HG02759 (cell line): Measurements from ENCODE around the gene RIPK3.
"Not testable (repeated sequence)": the region's sequence is repeated elsewhere in the genome, so short reads cannot be mapped to it uniquely, and the experiment has no call there.

Experiments used
- ATAC-seq: cut with Tn5 transposase; IDR thresholded peaks from one replicate; pipeline ENCODE4 v1.9.1; 2021; ENCODE audit warnings: mild to moderate bottlenecking, moderate library complexity; ENCODE audit not compliant: unreplicated experiment

Gene RIPK3

DNA sequence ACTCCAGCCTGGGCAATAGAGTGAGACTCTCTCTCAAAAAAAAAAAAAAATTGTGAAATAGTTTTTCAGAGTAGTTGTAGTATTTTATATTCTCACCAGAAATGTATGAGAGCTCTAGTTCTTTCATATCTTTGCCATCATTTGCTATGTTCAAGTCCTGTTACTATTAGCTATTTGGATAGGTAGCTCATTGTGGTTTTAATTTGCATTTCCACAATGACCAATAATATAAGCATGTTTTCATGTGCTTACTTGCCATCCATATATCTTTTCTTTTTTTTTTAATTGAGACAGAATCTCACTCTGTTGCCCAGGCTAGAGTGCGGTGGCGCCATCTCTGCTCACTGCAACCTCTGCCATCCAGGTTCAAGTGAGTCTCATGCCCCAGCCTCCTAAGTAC is 8.4 kb upstream of the RIPK3 start:
- no peak for ATAC-seq

DNA sequence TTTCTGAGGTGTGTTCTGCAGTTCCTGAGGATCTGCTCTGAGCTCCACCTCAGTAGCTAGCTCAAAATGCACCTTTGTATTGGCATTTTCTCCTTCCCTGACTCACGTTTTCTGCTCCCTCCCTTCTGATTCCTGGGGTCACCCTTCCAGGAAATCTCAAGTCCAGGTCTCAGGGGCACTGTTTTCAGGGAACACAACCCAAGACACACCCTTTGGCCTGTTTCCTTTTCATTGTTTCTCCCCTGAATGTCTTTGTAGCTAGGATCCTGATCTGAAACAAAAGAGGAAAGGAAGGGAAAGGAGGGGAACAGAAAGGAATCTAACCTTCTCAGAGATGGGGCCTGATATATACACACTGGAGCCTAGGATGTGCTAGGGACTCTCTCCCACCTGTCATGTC is 7.3 kb upstream of the RIPK3 start:
- no peak for ATAC-seq

DNA sequence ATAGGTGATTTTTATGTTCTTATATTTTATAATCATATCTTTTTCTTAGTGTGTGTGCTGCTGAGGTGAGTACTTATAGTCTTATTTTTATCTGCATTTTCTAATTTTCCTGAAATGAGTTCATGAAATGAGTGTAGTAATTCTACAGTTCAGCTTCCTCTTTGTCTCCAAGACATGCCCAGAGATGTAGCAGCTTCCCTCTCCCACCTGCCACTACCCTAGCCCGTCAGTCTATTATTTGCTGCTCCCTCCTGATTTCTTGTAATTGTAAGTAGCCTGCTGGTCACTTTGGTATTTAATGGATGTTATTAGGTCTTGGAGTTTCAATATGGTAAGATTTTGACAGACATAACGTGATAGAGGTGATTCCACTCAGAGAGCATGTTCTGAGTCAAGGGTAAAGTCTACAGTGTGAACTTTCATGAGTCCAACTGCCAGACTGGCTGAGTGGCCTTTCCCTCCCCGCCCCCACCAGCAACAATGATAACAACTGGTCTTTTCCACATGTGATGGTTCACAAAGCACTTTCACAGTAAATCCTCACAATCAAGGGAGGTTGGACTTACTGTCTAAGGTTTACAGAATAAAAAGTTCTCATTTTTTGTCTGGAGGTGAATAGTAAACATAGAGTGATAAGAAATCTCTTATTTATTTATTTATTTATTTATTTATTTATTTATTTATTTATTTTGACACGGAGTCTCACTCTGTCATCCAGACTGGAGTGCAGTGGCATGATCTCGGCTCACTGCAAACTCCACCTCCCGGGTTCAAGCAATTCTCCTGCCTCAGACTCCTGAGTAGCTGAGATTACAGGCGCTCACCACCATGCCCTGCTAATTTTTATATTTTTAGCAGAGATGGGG is 4.2 kb upstream of the RIPK3 start:
- ATAC-seq, result no peak

DNA sequence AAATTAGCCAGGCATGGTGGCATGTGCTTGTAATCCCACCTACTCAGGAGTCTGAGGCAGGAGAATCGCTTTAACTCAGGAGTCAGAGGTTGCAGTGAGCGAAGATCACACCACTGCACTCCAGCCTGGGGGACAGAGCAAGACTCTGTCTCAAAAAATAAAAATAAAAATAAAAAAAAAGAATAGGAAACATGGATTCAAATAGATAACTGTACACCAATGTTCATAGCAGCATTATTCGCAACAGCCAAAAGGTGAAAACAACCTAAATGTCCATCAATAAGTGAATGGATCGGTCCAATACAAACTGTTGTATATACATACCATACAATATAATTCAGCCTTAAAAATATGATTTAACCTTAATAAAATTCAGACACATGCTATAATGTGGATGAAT is 3.1 kb upstream of the RIPK3 start:
- no peak for ATAC-seq

DNA sequence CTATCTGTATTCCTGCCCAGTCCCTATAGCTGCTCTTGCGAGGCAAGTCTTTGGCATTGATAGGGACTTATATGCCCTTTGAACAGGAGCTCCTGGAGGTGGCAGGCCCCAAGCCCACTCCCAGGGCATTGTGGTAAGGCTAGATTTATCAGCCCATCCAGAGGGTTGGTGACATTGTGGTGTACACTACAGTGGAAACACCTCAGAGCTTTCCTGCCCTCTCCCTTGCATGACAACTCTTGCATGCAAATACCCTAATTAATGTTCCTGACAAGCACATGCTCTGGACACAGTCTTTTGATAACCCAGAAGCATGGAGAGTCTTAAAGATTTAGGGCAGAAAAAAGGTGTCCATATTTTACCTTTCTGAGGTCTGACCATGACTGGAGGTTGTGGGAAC is 815 bp upstream of the RIPK3 start:
- ATAC-seq, result no peak

DNA sequence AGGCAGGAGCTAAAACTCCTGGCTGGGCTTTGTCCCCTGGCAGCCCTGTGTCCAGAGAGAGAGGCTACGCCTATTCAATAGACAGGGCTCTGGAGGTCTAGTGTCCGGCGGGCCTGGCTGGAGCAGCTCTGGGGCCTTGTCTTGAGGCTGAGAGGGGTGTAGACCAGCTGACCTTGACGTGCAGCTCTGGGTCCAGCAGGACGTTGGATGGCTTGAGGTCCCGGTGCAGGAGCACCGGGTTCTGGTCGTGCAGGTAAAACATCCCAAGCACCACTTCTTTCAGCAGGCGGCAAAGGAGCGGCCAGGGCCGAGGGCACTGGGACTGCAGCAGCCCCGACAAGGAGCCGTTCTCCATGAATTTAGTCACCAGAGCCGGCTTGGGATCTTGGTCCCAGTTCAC is 948 bp downstream of the RIPK3 start:
- ATAC-seq, result no peak

DNA sequence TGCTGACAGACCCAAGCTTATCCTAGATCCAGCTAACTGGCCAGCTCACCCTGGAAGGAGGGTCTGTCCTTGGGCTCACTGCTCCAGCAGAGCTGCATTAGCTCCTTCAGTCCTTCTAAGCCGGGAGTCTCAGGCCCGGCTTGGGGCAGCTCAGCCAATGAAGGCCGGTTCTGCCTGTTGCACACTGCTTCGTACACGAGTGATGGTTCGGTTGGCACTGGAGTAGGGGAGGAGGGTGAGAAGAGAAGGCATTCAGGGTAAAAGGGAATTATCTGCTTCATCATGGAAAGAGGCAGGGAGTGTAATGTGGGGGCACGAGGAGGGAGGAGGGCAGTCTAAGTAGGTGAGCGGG is 2.0 kb downstream of the RIPK3 start:
- no peak for ATAC-seq

DNA sequence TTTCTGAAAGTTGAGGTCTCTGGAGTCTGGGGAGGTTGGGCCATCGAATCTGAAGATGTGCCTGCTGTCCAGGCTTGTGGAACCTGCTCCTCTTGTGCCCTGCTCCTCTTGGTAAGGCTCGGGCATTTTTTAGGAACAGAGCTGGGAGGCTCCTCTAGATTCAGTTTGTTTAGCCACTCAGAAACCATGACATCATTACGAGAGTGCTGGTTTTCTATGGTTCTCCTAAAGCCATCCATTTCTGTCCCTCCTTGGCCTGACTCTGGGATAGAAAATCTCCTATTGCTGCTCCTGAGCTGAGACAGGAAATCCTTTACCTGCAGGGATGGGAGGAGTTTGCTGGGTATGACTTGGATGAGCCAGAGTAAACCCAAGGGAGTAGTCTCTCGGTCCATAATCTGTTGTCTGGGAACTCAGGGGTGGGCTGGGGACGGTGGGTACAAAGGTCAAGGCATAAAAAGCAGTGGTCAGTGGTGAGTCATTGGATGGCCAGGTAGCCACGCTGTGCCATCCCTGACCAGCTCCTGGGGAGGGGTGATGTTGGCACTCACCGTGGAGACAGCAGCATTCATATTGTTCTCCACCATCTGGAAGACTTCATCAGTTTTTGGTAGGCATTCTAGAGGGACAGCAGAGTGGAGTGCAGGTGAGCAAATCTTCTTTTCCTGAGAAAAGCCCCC is 2.5 kb downstream of the RIPK3 start:
- ATAC-seq, result no peak

DNA sequence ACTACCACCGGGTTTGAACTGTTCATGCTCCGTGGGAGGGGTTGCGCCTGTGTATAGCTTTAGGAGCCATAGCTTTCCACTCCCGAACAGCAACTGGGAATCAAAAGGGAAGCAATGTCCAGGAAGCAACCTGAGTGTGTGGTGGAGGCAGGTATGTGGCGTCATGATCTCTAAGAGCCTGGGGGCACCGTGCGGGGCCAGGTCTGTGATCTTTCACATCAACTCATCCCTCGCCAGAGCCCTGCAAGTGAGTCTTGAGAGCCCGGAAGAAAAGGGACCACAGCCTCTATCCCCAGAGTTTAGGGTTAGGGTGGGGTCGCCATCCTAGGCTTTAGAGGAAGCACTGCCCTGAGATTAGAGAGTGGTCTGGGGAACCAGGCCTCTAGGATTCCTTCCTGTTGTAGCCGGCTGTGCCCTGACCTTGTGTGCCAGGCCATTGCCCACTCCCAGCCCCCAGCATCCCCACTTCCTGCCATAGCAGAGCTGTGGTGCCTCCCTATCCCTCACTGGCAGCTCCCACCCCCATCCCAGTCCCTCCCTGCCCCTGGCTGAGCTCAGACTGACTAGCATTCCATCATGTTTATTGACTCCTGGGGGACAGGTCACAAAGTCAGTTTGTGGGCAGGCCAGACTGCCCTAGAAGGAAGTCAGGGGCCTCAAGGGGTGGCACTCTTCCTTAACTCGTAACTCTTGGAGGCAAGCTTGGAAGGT is 4.2 kb downstream of the RIPK3 start:
- no peak for ATAC-seq

DNA sequence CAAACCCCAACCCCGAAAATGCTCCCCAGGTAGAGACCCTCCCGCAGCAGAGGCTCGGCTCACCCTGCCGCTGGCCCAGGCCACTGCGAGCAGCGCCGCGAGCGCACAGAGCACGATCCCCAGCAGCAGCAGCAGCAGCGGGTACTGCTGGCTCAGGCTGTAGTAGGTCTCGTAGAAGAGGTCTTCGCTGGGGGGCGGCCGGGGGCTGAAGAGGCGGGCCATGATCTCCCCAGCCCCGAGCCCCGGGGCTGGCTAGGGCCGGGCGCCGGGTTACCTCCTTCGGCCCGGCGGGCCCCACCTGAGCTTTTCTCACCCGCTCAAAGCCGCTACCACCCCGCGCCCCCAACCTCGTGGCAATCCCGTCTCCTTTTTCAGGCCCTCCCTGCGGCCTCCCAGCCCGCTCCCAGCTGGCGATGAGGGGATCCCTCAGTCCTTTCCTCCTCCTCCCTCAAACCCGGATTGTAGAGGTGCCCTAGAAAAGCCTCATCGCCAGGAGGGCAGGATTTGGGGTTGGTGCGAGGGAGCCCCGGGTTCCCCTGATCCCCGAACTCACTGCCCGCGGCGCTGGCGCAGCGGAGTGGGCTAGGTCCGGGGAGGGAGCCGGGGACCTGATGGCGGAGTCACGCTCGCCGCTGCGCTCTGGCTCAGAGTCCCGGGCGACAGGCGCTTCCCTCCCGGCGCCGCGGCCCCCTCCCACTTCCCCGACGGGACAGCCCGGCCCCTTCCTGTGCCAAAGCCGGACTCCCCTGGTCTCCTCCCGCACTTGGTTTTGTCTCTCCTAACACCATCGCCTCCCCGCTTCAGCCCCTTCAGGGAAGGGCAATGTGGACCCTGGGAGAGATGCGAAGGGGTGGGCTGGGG is 5.1 kb downstream of the RIPK3 start, which contains the start of gene ADCY4:
TSS of gene ADCY4 (minus strand) at position 641 of the 861 bp plus-strand sequence. CDS start at position 222, 419 bp downstream.
- ATAC-seq, result no peak

DNA sequence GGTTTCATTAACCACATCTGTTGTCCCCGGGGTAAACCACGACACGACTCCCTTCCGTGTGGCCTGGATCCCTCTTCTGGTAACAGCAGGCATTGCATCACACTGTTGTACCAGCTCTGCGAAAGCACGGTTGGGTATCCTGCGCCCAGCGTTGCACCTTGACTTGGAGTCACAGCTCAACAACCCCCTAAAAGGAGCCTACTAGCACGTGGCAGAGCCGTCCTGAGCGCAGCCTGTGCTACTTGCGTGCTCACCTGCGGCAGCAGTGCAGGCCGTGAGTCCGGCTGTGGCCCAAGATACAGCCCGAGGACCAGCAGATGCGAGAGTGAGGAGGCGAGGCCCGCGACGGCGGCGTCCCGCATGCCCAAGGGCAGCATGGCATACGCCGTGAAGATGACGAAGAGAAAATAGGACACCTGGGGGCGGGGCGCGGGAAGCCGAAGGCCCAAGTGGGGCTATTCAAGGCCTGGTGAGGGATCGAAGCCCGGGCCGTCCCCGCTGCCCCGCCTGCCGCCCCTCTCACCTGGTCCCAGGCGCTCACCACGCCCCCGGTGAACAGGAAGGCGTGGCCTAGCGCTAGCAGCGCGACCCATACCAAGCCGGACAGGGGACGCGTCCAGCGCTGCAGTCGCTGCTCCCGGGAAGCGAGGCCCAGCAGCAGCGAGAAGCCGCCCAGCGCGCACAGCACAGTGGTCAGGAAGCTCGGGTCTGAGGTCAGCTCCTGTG is 7.4 kb downstream of the RIPK3 start:
- peak; percentile 87 for ATAC-seq

DNA sequence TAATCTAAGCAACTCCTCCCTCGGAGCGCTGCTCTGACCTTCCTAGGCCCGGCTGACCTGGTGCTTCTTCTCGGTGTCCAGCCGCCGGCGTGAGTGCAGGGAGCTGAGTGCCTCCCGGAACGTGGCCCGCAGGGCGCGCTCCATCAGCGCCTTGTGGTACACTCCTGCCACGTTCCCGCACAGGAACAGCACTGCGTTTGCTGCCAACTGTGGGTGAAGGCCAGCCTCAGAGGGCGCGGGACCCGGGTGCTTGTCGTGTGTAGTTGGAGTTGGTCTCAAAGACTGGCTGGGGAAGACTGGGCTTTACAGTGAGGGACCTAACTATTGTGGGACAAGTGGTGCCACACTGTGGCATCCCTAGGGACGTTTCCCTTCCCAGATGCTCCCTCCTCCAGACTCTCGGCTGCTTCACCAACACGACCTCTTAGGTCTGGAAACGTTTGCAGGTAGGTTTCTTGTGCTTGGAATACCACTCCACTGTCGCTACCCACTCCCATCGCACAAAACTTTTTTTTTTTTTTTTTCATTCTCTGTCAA is 8.0 kb downstream of the RIPK3 start:
- ATAC-seq, result no peak

DNA sequence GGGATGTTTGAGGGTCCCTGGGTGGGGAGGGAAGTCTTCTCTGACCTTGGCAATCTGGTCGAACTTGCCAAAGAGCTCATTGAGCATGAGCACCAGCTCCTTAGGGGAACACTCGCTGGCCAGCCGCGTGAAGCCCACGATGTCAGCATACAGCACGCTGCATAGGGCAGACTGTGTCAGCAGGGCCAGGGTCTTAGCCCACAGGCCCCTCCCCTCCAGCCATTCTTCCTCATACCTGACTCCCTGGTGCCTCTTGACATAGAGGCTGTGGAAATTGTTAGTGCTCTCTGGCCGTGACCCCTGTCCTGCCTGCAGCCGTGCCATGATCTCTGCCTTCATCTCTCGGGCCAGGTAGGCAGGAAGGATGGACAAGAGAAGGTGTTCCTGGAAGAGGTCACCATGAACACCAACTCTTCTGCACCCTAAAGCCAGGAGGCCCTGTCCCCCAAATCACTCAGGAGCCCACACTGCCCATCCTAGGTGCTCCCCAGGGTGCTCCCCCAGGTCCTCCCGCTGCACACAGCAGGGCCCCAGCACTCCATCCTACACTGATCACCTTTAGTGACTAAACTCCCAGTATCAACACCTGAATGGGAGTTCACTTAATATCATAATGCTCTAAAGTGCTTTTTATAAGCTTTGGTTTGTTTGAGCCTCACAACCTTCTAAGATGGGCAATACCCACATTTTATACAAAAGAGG is 8.7 kb downstream of the RIPK3 start:
- no peak for ATAC-seq

DNA sequence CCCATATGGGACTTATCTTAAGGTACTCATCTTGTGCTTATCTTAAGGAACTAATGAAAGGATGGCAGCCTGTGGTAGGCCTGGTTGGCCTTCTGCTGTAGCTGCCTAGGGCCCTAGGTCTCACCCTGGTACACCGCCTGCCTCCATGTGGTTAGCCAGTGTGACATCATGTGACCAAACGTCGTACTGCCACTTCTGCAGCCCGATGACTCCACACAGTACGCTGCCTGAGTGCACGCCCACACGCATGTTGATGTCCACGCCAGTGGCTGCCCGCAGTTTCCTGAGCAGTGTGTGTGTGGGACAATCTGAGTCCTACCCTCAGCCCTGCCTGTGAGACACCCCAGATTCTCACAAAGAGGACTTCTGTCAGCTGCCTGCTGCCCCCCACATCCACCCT is 10.1 kb downstream of the RIPK3 start:
- no peak for ATAC-seq

DNA sequence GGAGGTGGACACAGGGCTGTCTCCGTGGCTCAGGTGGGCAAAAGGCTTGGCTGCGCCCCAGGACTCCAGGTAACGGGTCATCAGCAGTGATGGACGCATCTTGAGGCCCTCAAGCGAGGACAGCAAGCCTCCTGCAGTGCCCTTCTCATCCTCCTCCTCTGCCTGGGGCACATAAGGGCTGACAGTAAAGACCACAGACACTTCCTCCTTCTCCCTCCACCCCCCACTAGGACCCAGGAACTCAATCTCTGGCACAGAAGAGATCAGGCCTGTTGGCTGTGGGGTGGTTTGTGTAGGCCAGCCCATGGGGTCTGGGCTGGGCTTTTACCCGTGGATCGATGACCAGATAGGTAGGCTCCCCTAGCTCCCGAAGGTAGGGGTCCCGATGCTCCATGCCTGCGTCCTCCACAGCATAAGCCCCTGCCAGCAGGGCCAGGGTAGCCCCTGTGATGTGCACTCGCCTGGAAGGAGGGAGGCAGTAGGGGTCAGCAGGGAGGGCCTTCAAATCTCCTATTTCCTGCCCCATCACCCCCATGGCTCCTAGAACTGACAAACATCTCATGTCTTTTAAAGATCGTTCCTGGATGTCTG is 10.6 kb downstream of the RIPK3 start:
- ATAC-seq, result no peak

DNA sequence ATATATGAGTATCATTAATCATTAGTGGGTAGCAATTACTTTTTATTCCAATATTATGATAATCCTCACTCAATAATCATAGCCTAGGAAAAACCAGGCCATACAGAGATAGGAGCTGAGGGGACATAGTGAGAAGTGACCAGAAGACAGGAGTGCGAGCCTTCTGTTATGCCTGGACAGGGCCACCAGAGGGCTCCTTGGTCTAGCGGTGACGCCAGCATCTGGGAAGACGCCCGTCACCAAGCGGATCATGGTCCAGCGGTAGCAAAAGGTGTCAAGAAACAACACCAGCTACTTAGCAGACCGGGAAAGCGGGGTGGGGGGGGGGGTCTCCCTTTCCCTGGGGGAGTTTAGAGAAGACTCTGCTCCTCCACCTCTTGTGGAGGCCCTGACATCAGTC is 11.9 kb downstream of the RIPK3 start:
- not testable (repeated sequence) for ATAC-seq

DNA sequence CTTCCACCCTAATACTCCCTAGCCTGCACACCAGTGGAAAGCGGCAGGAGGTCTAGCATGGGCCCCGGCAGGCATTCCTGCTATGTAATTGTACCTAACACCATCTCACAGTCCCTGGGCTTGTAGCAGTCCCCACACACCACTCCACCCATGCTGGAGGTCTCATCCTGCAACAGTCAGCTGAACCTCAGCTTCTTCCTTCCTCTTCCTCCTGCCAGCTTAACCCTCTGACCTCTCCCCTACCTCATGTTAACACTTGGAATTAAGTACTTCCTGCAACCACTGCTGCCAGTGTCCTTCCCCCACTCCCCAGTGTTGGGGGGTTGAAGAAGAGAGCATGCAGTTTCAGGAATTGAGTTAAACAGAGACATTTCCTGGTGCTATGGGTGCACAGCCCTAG is 12.5 kb downstream of the RIPK3 start:
- ATAC-seq, result no peak

DNA sequence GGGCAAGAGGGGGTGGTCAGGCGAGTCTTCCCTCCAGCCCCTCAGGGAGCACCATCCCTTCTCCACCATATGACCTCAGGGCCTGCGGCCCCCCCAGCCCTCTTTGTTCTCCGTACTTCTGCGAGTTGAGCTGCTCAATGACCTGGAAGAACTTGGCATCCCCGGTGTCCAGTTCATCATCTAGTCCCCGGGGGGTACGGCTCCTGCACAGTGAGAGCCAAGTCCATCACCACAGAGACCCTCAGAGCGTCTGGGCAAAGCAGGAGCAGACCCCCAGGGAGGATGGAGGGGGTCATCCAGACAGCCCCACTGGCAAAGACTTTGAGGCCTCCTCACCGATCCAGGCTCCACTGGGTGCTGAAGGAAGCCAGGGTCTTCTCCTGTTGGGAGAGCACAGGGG is 13.8 kb downstream of the RIPK3 start:
- no peak for ATAC-seq

DNA sequence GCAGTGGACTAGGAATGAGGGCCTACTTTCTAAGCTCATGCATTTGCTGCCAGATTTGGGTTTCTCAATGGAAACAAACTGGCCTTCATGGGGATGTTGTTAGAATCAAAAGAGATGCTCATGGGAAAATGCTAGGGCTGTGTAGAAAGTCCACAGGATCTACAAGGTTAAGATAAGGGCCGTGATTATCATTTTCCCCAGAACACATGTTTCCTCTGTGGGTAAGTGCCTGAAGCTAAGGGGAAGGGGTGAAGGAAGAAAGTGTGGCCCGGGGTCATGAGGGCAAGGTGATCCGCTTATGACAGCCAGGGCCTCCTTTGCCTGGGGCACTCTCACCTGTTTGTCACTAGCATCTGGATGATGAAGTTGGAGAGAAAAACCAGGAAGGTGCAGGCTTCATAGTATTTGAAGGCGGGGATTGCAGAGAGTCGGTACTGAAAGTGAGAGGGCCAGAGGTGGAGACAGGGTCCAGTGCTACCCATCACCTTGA is 14.7 kb downstream of the RIPK3 start:
- no peak for ATAC-seq
